Endothelial cell of umbilical vein (primary cell): Measurements from ENCODE around the gene DDX24. TPM values are rescaled to one million over a fixed set of nuclear protein-coding genes. Genes with fewer than 3 reads are reported as not detected.

Source experiments
- BruUV-seq: library from RNA; stranded (reverse); fragments of 400-500 nt; replicated peaks from 2 replicates; lab custom pipeline; 2021; lab: Mats Ljungman, UMichigan
- CTCF ChIA-PET: fragments of 300-600, 350-600 bp; sonication (Branson Sonifier 250); formaldehyde crosslinking; loops from one replicate; lab custom pipeline; 2021; ENCODE audit warnings: antibody characterized with exemption, inconsistent platforms; lab: Charles Lee
- POLR2A ChIA-PET: fragments of 300-600, 350-600 bp; sonication (Branson Sonifier 250); formaldehyde crosslinking; loops from one replicate; lab custom pipeline; 2021; ENCODE audit warnings: antibody characterized with exemption, inconsistent platforms; lab: Charles Lee
- DNase-seq: peaks from one replicate; pipeline ENCODE4 v3.0.0-alpha.2; 2011; ENCODE audit warnings: low read depth, low spot score
- FAIRE-seq: peaks from 2 replicates; lab custom pipeline; 2011; peaks lifted over from hg19 to GRCh38; lab: Jason Lieb, UNC
- H2AFZ ChIP-seq: 2 replicates; pipeline ENCODE4 v1.6.0; 2012; ENCODE audit warnings: low read depth, low read length, control low read depth, inconsistent platforms
- H3K27ac ChIP-seq: 2 replicates; pipeline ENCODE4 v1.5.1; 2011; ENCODE audit warnings: low read depth, mild to moderate bottlenecking, control low read depth, low read length, moderate library complexity; ENCODE audit not compliant: insufficient read depth
- H3K27me3 ChIP-seq, 2 experiments: 2 replicates each; pipeline versions ENCODE4 v1.6.0 to v1.6.1; 2011; ENCODE audit warnings: low read length in 2 of 2, mixed read lengths in 1 of 2; ENCODE audit not compliant: control insufficient read depth in 2 of 2, insufficient read depth in 2 of 2
- H3K36me3 ChIP-seq, 2 experiments: 2 replicates in 1 of 2; 3 replicates in 1 of 2; pipeline ENCODE4 v1.5.1; 2011; ENCODE audit warnings: low read length in 2 of 2, mild to moderate bottlenecking in 1 of 2, moderate library complexity in 1 of 2; ENCODE audit not compliant: control insufficient read depth in 2 of 2, insufficient read depth in 2 of 2; ENCODE audit errors: extremely low read depth in 1 of 2
- H3K4me1 ChIP-seq: 3 replicates; pipeline ENCODE4 v1.5.1; 2011; ENCODE audit warnings: mild to moderate bottlenecking, low read length; ENCODE audit not compliant: control insufficient read depth, insufficient read depth; ENCODE audit errors: extremely low read depth
- H3K4me2 ChIP-seq: 2 replicates; pipeline ENCODE4 v1.6.1; 2011; ENCODE audit warnings: low read length, control low read depth, mixed read lengths; ENCODE audit not compliant: insufficient read depth
- H3K4me3 ChIP-seq, 3 experiments: fragments of 200-600 bp in 1 of 3; sonication (generic), shearing (Covaris generic) in 1 of 3; replicated peaks in 1 of 3; 2 replicates each; pipeline ENCODE4 v1.5.1; 2011 to 2016; ENCODE audit warnings: control low read depth in 3 of 3, low read length in 3 of 3, mild to moderate bottlenecking in 2 of 3, inconsistent platforms in 1 of 3, low read depth in 1 of 3, moderate library complexity in 1 of 3; ENCODE audit not compliant: insufficient read depth in 1 of 3
- H3K79me2 ChIP-seq: 2 replicates; pipeline ENCODE4 v1.6.0; 2012; ENCODE audit warnings: low read length, inconsistent platforms; ENCODE audit not compliant: control insufficient read depth, insufficient read depth
- H3K9ac ChIP-seq: replicated peaks from 2 replicates; pipeline ENCODE3; 2011; ENCODE audit warnings: low read length, control low read depth; ENCODE audit not compliant: insufficient read depth; ENCODE audit errors: extremely low read depth
- H3K9me1 ChIP-seq: replicated peaks from 3 replicates; pipeline ENCODE4 v1.6.0; 2011; ENCODE audit warnings: mild to moderate bottlenecking, low read length; ENCODE audit not compliant: control insufficient read depth, insufficient read depth; ENCODE audit errors: extremely low read depth
- H3K9me3 ChIP-seq: replicated peaks from 2 replicates; pipeline ENCODE4 v1.5.1; 2012; ENCODE audit warnings: low read length, inconsistent platforms; ENCODE audit not compliant: control insufficient read depth, insufficient read depth
- H4K20me1 ChIP-seq: replicated peaks from 2 replicates; pipeline ENCODE3; 2011; ENCODE audit warnings: mild to moderate bottlenecking, low read length; ENCODE audit not compliant: control insufficient read depth, insufficient read depth; ENCODE audit errors: extremely low read depth
- CTCF ChIP-seq, 2 donors: IDR thresholded peaks; 1 replicate in 1 of 2; 2 replicates in 1 of 2; pipeline ENCODE4 v1.5.1; 2011; ENCODE audit warnings: low read length in 2 of 2, mild to moderate bottlenecking in 2 of 2, moderate library complexity in 2 of 2, control low read depth in 1 of 2, inconsistent platforms in 1 of 2, low read depth in 1 of 2; ENCODE audit not compliant: insufficient read depth in 1 of 2; ENCODE audit errors: extremely low read depth in 1 of 2
- EZH2 ChIP-seq: IDR thresholded peaks from 2 replicates; pipeline ENCODE4 v1.6.1; 2012; ENCODE audit warnings: borderline replicate concordance, low read depth, mild to moderate bottlenecking, moderate library complexity, low read length, inconsistent platforms; ENCODE audit not compliant: severe bottlenecking
- FOS ChIP-seq: IDR thresholded peaks from 2 replicates; pipeline ENCODE4 v1.6.1; 2011; ENCODE audit warnings: mild to moderate bottlenecking, low read length, moderate library complexity, borderline replicate concordance; ENCODE audit not compliant: insufficient read depth
- GATA2 ChIP-seq: IDR thresholded peaks from 2 replicates; pipeline ENCODE4 v1.7.0; 2011; ENCODE audit warnings: low read depth, mild to moderate bottlenecking, moderate library complexity, mixed read lengths, low read length; ENCODE audit not compliant: insufficient read length, insufficient read depth
- JUN ChIP-seq: IDR thresholded peaks from 2 replicates; pipeline ENCODE4 v1.6.1; 2011; ENCODE audit warnings: borderline replicate concordance, low read depth; ENCODE audit not compliant: insufficient read length, insufficient read depth
- MAX ChIP-seq: IDR thresholded peaks from 2 replicates; pipeline ENCODE4 v1.6.1; 2011; ENCODE audit not compliant: insufficient read depth, insufficient read length
- MYC ChIP-seq: IDR thresholded peaks from one replicate; pipeline ENCODE4 v1.6.1; 2011; ENCODE audit warnings: mild to moderate bottlenecking, low read depth, low read length
- POLR2A ChIP-seq: IDR thresholded peaks from 2 replicates; pipeline ENCODE4 v1.6.1; 2012; ENCODE audit warnings: low read depth, mild to moderate bottlenecking, control low read depth, low read length
- POLR2AphosphoS5 ChIP-seq: IDR thresholded peaks from 2 replicates; pipeline ENCODE4 v1.6.1; 2012; ENCODE audit warnings: low read depth, mild to moderate bottlenecking, control low read depth, low read length, moderate library complexity; ENCODE audit not compliant: insufficient read depth
- dilution Hi-C: fragments of 300-500 bp; cut with MboI; formaldehyde crosslinking; loops from one replicate; pipeline ENCODE4 v1.15.0; 2019; ENCODE audit warnings: low sequenced_read_pairs; ENCODE audit not compliant: extremely low pct_ligation_motif_present
- intact Hi-C: fragments of 100-400 bp; cut with micrococcal nuclease; formaldehyde crosslinking; loops from one replicate; pipeline ENCODE4 v1.10.0; 2022
- polyA plus RNA-seq, 4 experiments: library from polyadenylated mRNA; depleted of rRNA in 3 of 4; stranded (reverse) in 3 of 4; unstranded in 1 of 4; fragments of >200 nt; gene quantifications; 2 replicates each; pipeline versions ENCODE4 v1.2.1 to v1.2.3, GENCODE V29; 2011 to 2012; ENCODE audit warnings: missing spikeins in 1 of 4
- total RNA-seq: library from RNA; stranded (reverse); gene quantifications from 2 replicates; pipeline ENCODE4 v1.2.3, GENCODE V29; 2021

DDX24 gene
- total and polyA plus RNA-seq, 2 donors (not counting 3 experiments of a cell fraction or from before 2014, with no cell fraction given): 88.3 to 141 TPM

GRCh38 chr14:94059998-94060397 lies 21.0 kb downstream of the DDX24 start:
- H3K4me3 ChIP-seq: no peak overlapping the region
- POLR2A ChIA-PET: no interaction called here
- H3K9ac ChIP-seq: no peak overlapping the region
- no peak overlapping the region for H3K27ac ChIP-seq
- FAIRE-seq (no peak), DNase-seq (no peak)
- H3K27me3 ChIP-seq: no peaks in the 10 kb centered on the region
- dilution Hi-C loops: no loop called here
- H3K9me1 ChIP-seq: no peaks in the 10 kb centered on the region
- no peaks in the 10 kb centered on the region for H4K20me1 ChIP-seq
- no peak for TF ChIP-seq CTCF (IDR thresholded peaks at IDR 0.05; ENCODE audit: extremely low read depth in 1 of 2, insufficient read depth in 1 of 2, low read depth in 1 of 2, low read length in 2 of 2)
- no peak for TF ChIP-seq POLR2A
- no peak for TF ChIP-seq FOS
- peaks cover 11% of the 10 kb centered on the region for H3K4me1 ChIP-seq
- peaks cover 27 to 30% of the 10 kb centered on the region in 2 experiments for H3K36me3 ChIP-seq
- TSS peak; percentile 29 for BruUV-seq
- no peak overlapping the region for H3K4me2 ChIP-seq
- H2AFZ ChIP-seq: no peak overlapping the region
- CTCF ChIA-PET: interaction anchor here (1.0 kb wide), 1 partner anchor 120 kb away, joined by 3 read pairs; no protein-coding TSS in a partner anchor
- H3K9me3 ChIP-seq: no peaks in the 10 kb centered on the region
- intact Hi-C loops: no loop called here
- H3K79me2 ChIP-seq: peaks cover 30% of the 10 kb centered on the region

GRCh38 chr14:94058674-94059138 lies 22.3 kb downstream of the DDX24 start:
- Histone ChIP-seq H3K27ac (no peak overlapping the region), H4K20me1 (no peaks in the 10 kb centered on the region), H3K9me1 (no peaks in the 10 kb centered on the region), H3K4me3 (no peak overlapping the region), H3K4me2 (no peak overlapping the region), H3K79me2 (peaks cover 19% of the 10 kb centered on the region), H3K36me3 (peaks cover 27 to 33% of the 10 kb centered on the region in 2 experiments), H3K27me3 (no peaks in the 10 kb centered on the region), H3K9ac (no peak overlapping the region), H3K4me1 (peaks cover 11% of the 10 kb centered on the region), H3K9me3 (no peaks in the 10 kb centered on the region), H2AFZ (no peak overlapping the region)
- POLR2A ChIA-PET: no interaction called here
- BruUV-seq: no TSS peak
- TF ChIP-seq FOS: no peak
- TF ChIP-seq MYC: no peak
- no peak for TF ChIP-seq EZH2
- TF ChIP-seq MAX: no peak
- no peak for TF ChIP-seq JUN
- TF ChIP-seq POLR2A: no peak
- TF ChIP-seq GATA2: no peak
- TF ChIP-seq CTCF (IDR thresholded peaks at IDR 0.05; ENCODE audit: extremely low read depth in 1 of 2, insufficient read depth in 1 of 2, low read depth in 1 of 2, low read length in 2 of 2): no peak
- TF ChIP-seq POLR2AphosphoS5: no peak
- intact Hi-C loops (no loop called here), dilution Hi-C loops (no loop called here)
- CTCF ChIA-PET: interaction anchor here (1.0 to 2.5 kb wide), 4 partner anchors 22 to 122 kb away, joined by 3 to 10 read pairs (median 4); no protein-coding TSS in a partner anchor
- DNase-seq (no peak), FAIRE-seq (no peak)
